ENCODE measurements around the gene SRBD1.

- no peak for TF ChIP-seq CTCF (IDR thresholded peaks at IDR 0.05)
- TF ChIP-seq POLR2A (IDR thresholded peaks at IDR 0.05) = no peak
- TF ChIP-seq POLR2AphosphoS5 (IDR thresholded peaks at IDR 0.05) = no peak
- TF ChIP-seq EP300 (IDR thresholded peaks at IDR 0.05; ENCODE audit: low read depth) = no peak
Measured at GRCh38 chr2:45541450-45541849, 69.6 kb downstream of the SRBD1 start.

All from transverse colon (tissue), 4 donors.